ENCODE results near the gene GLS2. TPM values are rescaled to one million over a fixed set of nuclear protein-coding genes. Genes with fewer than 3 reads are reported as not detected.

Gene GLS2
- total and polyA plus RNA-seq, 9 of the 15 experiments (the other 6 are each of a cell fraction or from before 2014, with no cell fraction given): 0.11 TPM; not detected in 8

DNA sequence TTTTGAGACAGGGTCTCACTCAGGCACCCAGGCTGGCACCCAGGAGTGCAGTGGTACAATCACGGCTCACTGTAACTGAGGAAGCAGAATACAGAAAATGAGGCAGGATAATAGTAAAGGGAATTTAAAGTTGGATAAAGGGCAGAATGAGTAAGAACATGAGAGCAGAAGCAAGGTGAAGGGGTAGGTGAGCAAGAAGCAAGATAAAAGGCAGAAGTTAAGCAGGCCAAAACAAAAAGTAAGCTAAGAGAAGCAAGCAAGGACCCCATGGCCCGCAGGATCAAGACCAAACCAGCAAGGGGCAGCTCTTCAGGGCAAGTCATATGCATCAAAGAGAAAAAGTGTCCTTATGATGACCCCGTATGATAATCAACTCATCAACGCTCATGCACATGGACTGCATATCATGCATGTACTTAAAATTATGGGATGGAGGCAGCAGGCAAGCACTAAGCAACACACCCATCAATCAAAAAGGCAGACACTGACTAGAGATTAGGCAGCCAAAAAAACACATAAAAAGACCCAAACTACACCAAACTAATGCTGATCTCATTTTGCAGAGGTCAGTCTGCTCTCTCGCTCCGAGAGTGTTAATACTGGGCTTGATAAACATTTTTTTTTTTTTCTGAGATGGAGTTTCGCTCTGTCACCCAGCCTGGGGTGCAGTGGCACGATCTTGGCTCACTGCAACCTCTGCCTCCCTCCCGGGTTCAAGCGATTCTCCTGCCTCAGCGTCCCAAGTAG is 50.4 kb downstream of the GLS2 start (continued):
- TF ChIP-seq ZNF408 (CRISPR knock-in tag; IDR thresholded peaks at IDR 0.05; ENCODE audit: low read depth): no peak
- no peak for TF ChIP-seq PCBP1 (IDR thresholded peaks at IDR 0.05; ENCODE audit: low read depth, low read length, poor library complexity, severe bottlenecking)
- 0 out of 2 replicates have a peak, but pooled peaks have one; percentile 13 for TF ChIP-seq ELF1 (tag; IDR thresholded peaks at IDR 0.05)
- TF ChIP-seq ZKSCAN1 (IDR thresholded peaks at IDR 0.05; ENCODE audit: low read depth, low read length): no peak
- TF ChIP-seq NFRKB (IDR thresholded peaks at IDR 0.05; ENCODE audit: low read depth): no peak; the same call in 1 of the 2 replicates
- no peak for TF ChIP-seq CBX2 (IDR thresholded peaks at IDR 0.05; ENCODE audit: insufficient read depth, low read length, poor library complexity, severe bottlenecking)
- peak; percentile 76 for TF ChIP-seq HDAC2 (IDR thresholded peaks at IDR 0.05)
- 0 out of 2 replicates have a peak, but pooled peaks have one; percentile 41 for TF ChIP-seq NBN (IDR thresholded peaks at IDR 0.05; ENCODE audit: low read depth)
- TF ChIP-seq SMARCB1 (IDR thresholded peaks at IDR 0.05; ENCODE audit: insufficient read length, low read depth): no peak
- no peak for TF ChIP-seq ZKSCAN3 (CRISPR knock-in tag; IDR thresholded peaks at IDR 0.05)
- TF ChIP-seq ZNF445 (CRISPR knock-in tag; IDR thresholded peaks at IDR 0.05; ENCODE audit: low read depth): no peak
- TF ChIP-seq BMI1 (IDR thresholded peaks at IDR 0.05; ENCODE audit: low read length): no peak
- TF ChIP-seq, protein P1, sequence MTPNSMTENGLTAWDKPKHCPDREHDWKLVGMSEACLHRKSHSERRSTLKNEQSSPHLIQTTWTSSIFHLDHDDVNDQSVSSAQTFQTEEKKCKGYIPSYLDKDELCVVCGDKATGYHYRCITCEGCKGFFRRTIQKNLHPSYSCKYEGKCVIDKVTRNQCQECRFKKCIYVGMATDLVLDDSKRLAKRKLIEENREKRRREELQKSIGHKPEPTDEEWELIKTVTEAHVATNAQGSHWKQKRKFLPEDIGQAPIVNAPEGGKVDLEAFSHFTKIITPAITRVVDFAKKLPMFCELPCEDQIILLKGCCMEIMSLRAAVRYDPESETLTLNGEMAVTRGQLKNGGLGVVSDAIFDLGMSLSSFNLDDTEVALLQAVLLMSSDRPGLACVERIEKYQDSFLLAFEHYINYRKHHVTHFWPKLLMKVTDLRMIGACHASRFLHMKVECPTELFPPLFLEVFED (CRISPR knock-in tag; conservative IDR thresholded peaks at IDR 0.05): no peak
- no peak for TF ChIP-seq CEBPB (tag; IDR thresholded peaks at IDR 0.05)
- TF ChIP-seq, protein P2, sequence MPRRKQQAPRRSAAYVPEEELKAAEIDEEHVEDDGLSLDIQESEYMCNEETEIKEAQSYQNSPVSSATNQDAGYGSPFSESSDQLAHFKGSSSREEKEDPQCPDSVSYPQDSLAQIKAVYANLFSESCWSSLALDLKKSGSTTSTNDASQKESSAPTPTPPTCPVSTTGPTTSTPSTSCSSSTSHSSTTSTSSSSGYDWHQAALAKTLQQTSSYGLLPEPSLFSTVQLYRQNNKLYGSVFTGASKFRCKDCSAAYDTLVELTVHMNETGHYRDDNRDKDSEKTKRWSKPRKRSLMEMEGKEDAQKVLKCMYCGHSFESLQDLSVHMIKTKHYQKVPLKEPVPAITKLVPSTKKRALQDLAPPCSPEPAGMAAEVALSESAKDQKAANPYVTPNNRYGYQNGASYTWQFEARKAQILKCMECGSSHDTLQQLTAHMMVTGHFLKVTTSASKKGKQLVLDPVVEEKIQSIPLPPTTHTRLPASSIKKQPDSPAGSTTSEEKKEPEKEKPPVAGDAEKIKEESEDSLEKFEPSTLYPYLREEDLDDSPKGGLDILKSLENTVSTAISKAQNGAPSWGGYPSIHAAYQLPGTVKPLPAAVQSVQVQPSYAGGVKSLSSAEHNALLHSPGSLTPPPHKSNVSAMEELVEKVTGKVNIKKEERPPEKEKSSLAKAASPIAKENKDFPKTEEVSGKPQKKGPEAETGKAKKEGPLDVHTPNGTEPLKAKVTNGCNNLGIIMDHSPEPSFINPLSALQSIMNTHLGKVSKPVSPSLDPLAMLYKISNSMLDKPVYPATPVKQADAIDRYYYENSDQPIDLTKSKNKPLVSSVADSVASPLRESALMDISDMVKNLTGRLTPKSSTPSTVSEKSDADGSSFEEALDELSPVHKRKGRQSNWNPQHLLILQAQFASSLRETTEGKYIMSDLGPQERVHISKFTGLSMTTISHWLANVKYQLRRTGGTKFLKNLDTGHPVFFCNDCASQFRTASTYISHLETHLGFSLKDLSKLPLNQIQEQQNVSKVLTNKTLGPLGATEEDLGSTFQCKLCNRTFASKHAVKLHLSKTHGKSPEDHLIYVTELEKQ (CRISPR knock-in tag; IDR thresholded peaks at IDR 0.05): no peak
- no peak for TF ChIP-seq POLR2AphosphoS2 (IDR thresholded peaks at IDR 0.05; ENCODE audit: low read length)
- no peak for TF ChIP-seq ZNF707 (CRISPR knock-in tag; conservative IDR thresholded peaks at IDR 0.05)
- TF ChIP-seq, protein P3, sequence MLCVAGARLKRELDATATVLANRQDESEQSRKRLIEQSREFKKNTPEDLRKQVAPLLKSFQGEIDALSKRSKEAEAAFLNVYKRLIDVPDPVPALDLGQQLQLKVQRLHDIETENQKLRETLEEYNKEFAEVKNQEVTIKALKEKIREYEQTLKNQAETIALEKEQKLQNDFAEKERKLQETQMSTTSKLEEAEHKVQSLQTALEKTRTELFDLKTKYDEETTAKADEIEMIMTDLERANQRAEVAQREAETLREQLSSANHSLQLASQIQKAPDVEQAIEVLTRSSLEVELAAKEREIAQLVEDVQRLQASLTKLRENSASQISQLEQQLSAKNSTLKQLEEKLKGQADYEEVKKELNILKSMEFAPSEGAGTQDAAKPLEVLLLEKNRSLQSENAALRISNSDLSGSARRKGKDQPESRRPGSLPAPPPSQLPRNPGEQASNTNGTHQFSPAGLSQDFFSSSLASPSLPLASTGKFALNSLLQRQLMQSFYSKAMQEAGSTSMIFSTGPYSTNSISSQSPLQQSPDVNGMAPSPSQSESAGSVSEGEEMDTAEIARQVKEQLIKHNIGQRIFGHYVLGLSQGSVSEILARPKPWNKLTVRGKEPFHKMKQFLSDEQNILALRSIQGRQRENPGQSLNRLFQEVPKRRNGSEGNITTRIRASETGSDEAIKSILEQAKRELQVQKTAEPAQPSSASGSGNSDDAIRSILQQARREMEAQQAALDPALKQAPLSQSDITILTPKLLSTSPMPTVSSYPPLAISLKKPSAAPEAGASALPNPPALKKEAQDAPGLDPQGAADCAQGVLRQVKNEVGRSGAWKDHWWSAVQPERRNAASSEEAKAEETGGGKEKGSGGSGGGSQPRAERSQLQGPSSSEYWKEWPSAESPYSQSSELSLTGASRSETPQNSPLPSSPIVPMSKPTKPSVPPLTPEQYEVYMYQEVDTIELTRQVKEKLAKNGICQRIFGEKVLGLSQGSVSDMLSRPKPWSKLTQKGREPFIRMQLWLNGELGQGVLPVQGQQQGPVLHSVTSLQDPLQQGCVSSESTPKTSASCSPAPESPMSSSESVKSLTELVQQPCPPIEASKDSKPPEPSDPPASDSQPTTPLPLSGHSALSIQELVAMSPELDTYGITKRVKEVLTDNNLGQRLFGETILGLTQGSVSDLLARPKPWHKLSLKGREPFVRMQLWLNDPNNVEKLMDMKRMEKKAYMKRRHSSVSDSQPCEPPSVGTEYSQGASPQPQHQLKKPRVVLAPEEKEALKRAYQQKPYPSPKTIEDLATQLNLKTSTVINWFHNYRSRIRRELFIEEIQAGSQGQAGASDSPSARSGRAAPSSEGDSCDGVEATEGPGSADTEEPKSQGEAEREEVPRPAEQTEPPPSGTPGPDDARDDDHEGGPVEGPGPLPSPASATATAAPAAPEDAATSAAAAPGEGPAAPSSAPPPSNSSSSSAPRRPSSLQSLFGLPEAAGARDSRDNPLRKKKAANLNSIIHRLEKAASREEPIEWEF (CRISPR knock-in tag; IDR thresholded peaks at IDR 0.05): peak; percentile 66; the same call in 1 of the 2 replicates
- no peak for TF ChIP-seq FUS (optimal IDR thresholded peaks at IDR 0.05; ENCODE audit: low read depth, low read length)

All from K562 (cell line).